Liver (tissue), 9 donors: ENCODE measurements around the gene MFNG. TPM values are rescaled to one million over a fixed set of nuclear protein-coding genes. Genes with fewer than 3 reads are reported as not detected.

ENCODE experiments used
- DNase-seq: peaks from one replicate; pipeline ENCODE4 v3.0.0-alpha.2; 2017; ENCODE audit warnings: low spot score
- H3K27ac ChIP-seq, 2 donors: one replicate each; pipeline ENCODE4 v1.7.0; 2013; ENCODE audit warnings: inconsistent platforms in 2 of 2, low read length in 2 of 2, control low read depth in 1 of 2, low read depth in 1 of 2, mild to moderate bottlenecking in 1 of 2
- H3K27me3 ChIP-seq, 4 donors: one replicate each; pipeline versions ENCODE4 v1.6.1 to v1.7.0; 2013; ENCODE audit warnings: low read length in 3 of 4, inconsistent platforms in 1 of 4, mild to moderate bottlenecking in 1 of 4, moderate library complexity in 1 of 4; ENCODE audit not compliant: control insufficient read depth in 4 of 4, insufficient read depth in 4 of 4
- H3K36me3 ChIP-seq, 4 donors: one replicate each; pipeline versions ENCODE4 v1.6.1 to v1.7.0; 2013; ENCODE audit warnings: low read length in 3 of 4, mild to moderate bottlenecking in 3 of 4, low read depth in 1 of 4, moderate library complexity in 1 of 4; ENCODE audit not compliant: control insufficient read depth in 4 of 4, insufficient read depth in 3 of 4
- H3K4me1 ChIP-seq, 4 donors: one replicate each; pipeline versions ENCODE4 v1.6.1 to v1.7.0; 2013; ENCODE audit warnings: low read length in 3 of 4, mild to moderate bottlenecking in 3 of 4, moderate library complexity in 1 of 4; ENCODE audit not compliant: control insufficient read depth in 4 of 4, insufficient read depth in 4 of 4
- H3K4me3 ChIP-seq, 3 donors: one replicate each; pipeline versions ENCODE4 v1.6.1 to v1.7.0; 2013; ENCODE audit warnings: low read length in 3 of 3, control low read depth in 1 of 3, low read depth in 1 of 3, mild to moderate bottlenecking in 1 of 3
- H3K9ac ChIP-seq, 2 donors: one replicate each; pipeline ENCODE4 v1.7.0; 2013; ENCODE audit warnings: low read length in 2 of 2, mild to moderate bottlenecking in 2 of 2, moderate library complexity in 2 of 2, control low read depth in 1 of 2, low read depth in 1 of 2
- H3K9me3 ChIP-seq, 4 donors: one replicate each; pipeline versions ENCODE4 v1.6.1 to v1.7.0; 2013; ENCODE audit warnings: low read length in 3 of 4; ENCODE audit not compliant: control insufficient read depth in 4 of 4
- EGR1 ChIP-seq, 2 donors: IDR thresholded peaks; 2 replicates each; pipeline ENCODE4 v1.6.1; 2016 to 2018; ENCODE audit warnings: antibody characterized with exemption in 2 of 2, low read depth in 2 of 2
- FOXA1 ChIP-seq: IDR thresholded peaks from 2 replicates; pipeline ENCODE4 v1.6.1; 2016; ENCODE audit warnings: antibody characterized with exemption
- FOXA2 ChIP-seq: IDR thresholded peaks from 2 replicates; pipeline ENCODE4 v1.6.1; 2016; ENCODE audit warnings: antibody characterized with exemption
- GABPA ChIP-seq, 2 donors: IDR thresholded peaks in 1 of 2; conservative IDR thresholded peaks in 1 of 2; 2 replicates each; pipeline ENCODE4 v1.6.1; 2016; ENCODE audit warnings: antibody characterized with exemption in 2 of 2, mild to moderate bottlenecking in 1 of 2, moderate library complexity in 1 of 2
- HNF4A ChIP-seq, 2 donors: conservative IDR thresholded peaks; 2 replicates each; pipeline ENCODE4 v1.6.1; 2016; ENCODE audit warnings: antibody characterized with exemption in 2 of 2, mild to moderate bottlenecking in 2 of 2
- HNF4G ChIP-seq: IDR thresholded peaks from 2 replicates; pipeline ENCODE4 v1.6.1; 2016; ENCODE audit warnings: antibody characterized with exemption
- JUND ChIP-seq, 2 donors: IDR thresholded peaks; 2 replicates each; pipeline ENCODE4 v1.6.1; 2016; ENCODE audit warnings: antibody characterized with exemption in 2 of 2
- NR2F2 ChIP-seq: IDR thresholded peaks from 2 replicates; pipeline ENCODE4 v1.6.1; 2016; ENCODE audit warnings: antibody characterized with exemption
- RAD21 ChIP-seq, 2 donors: IDR thresholded peaks; 2 replicates each; pipeline ENCODE4 v1.6.1; 2016; ENCODE audit warnings: antibody characterized with exemption in 2 of 2, mild to moderate bottlenecking in 2 of 2
- RXRA ChIP-seq, 2 donors: IDR thresholded peaks; 2 replicates each; pipeline ENCODE4 v1.6.1; 2017 to 2018; ENCODE audit warnings: antibody characterized with exemption in 2 of 2, mild to moderate bottlenecking in 1 of 2
- SP1 ChIP-seq: IDR thresholded peaks from 2 replicates; pipeline ENCODE4 v1.6.1; 2018; ENCODE audit warnings: antibody characterized with exemption, mild to moderate bottlenecking
- YY1 ChIP-seq: IDR thresholded peaks from 2 replicates; pipeline ENCODE4 v1.6.1; 2016; ENCODE audit warnings: antibody characterized with exemption, mild to moderate bottlenecking
- WGBS: extraction: QIAGEN DNeasy Blood & Tissue Kit; methylation state at CpG from one replicate; pipeline ENCODE4 v1.1.7; 2013; 5-methylcytosine and 5-hydroxymethylcytosine counted together
- polyA plus RNA-seq, 2 donors: library from polyadenylated mRNA; stranded (reverse) in 1 of 2; unstranded in 1 of 2; fragments of 200-250 nt in 1 of 2; fragments of >200 nt in 1 of 2; fragmentation: Nextera tagmentation in 1 of 2; extraction: Ambion mirVana in 1 of 2; gene quantifications; one replicate each; pipeline versions ENCODE4 v1.2.1 to v1.2.3, GENCODE V29; 2013 to 2015
- total RNA-seq, 2 donors: library from RNA; depleted of rRNA; stranded (reverse); fragments of >200 nt; gene quantifications; one replicate each; pipeline ENCODE4 v1.2.3, GENCODE V29; 2014
- TF ChIP-seq, protein P1 (sequence below): IDR thresholded peaks from 2 replicates; pipeline ENCODE4 v1.6.1; 2016; ENCODE audit warnings: antibody characterized with exemption
- TF ChIP-seq, protein P2 (sequence below): IDR thresholded peaks from 2 replicates; pipeline ENCODE4 v1.6.1; 2016; ENCODE audit warnings: antibody characterized with exemption, mild to moderate bottlenecking
- TF ChIP-seq, protein P3 (sequence below): IDR thresholded peaks from 2 replicates; pipeline ENCODE4 v1.6.1; 2016; ENCODE audit warnings: antibody characterized with exemption
- TF ChIP-seq, protein P4 (sequence below): fragments of 150-350 bp; IDR thresholded peaks from 2 replicates; pipeline ENCODE4 v1.5.1; 2017; ENCODE audit warnings: improper control_type of control experiment, low read depth, low read length; ENCODE audit not compliant: missing input control
- TF ChIP-seq, protein P5 (sequence below): IDR thresholded peaks from 2 replicates; pipeline ENCODE4 v1.6.1; 2016; ENCODE audit warnings: antibody characterized with exemption
- donor health status: healthy.
- donor health status: healthy.
- donor health status: healthy.
- donor health status: healthy.
- donor health status: healthy.

MFNG gene
- total and polyA plus RNA-seq, 4 donors = 5.0 to 10.7 (median 7.4) TPM

DNA sequence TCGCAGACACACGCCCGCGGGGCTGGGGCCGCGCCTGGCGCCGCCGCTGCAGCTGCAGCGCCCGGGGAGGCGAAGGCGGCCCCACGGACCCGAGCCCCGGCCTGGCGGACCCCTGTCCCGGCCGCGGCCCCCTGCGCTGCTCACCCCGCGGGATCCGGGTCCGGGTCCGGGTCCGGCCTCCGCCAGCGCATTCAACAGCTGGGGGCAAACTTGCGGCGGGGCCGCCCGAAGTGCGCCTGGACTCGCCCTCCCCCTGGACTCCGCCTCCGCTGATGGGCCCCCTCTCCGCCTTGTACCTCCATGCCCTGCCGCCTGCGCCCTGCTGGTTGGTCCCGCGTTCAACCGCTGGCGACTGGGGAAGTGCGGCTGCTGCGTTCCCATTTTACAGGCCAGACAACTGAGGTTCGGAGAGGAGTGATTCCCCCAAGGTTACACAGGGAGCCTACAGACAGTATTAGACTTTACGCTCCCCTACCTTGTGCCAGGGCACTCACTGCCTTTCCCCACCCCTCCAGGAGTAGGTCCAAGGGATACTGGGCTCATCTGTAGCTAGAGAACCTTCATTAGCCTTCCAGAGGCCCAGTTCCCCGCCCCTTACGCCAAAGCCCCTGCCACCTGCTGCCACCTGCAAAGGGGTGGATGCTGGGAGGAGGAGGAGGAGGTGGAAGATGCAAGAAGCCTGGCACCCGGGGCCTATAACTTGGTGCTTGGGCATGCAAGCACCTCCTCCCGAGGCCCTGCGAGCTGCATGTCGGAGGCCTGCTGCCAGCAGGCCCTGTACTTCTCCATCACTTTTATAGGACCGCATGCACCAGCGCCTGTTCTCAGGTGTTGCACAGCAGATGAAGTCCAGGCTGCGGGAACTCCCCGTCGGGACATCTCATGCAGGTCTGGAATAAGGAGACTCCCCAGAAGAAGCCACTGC lies 58.2 kb downstream of the MFNG start:
- peak overlapping the region in 1 of 3 donors; percentile 60 for H3K4me3 ChIP-seq
- DNase-seq = no peak
- H3K27ac ChIP-seq = no peak overlapping the region
- H3K9ac ChIP-seq = no peak overlapping the region
- H3K4me1 ChIP-seq = peaks cover 2 to 13% (median 6%) of the 10 kb centered on the region in 4 donors
- WGBS = 26% methylated on average over 59 of the region's 59 CpGs
- TF ChIP-seq JUND (IDR thresholded peaks at IDR 0.05) (no peak), HNF4A (conservative IDR thresholded peaks at IDR 0.05) (no peak), HNF4G (no peak), YY1 (no peak), NR2F2 (no peak), RXRA (IDR thresholded peaks at IDR 0.05) (no peak), GABPA (IDR thresholded peaks at IDR 0.05 in 1 of 2, conservative IDR thresholded peaks at IDR 0.05 in 1 of 2) (no peak), SP1 (no peak), FOXA1 (no peak), EGR1 (IDR thresholded peaks at IDR 0.05; ENCODE audit: low read depth in 2 of 2) (no peak), FOXA2 (no peak), RAD21 (IDR thresholded peaks at IDR 0.05) (no peak)
- TF ChIP-seq, protein P1, sequence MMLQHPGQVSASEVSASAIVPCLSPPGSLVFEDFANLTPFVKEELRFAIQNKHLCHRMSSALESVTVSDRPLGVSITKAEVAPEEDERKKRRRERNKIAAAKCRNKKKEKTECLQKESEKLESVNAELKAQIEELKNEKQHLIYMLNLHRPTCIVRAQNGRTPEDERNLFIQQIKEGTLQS = no peak
- TF ChIP-seq, protein P2, sequence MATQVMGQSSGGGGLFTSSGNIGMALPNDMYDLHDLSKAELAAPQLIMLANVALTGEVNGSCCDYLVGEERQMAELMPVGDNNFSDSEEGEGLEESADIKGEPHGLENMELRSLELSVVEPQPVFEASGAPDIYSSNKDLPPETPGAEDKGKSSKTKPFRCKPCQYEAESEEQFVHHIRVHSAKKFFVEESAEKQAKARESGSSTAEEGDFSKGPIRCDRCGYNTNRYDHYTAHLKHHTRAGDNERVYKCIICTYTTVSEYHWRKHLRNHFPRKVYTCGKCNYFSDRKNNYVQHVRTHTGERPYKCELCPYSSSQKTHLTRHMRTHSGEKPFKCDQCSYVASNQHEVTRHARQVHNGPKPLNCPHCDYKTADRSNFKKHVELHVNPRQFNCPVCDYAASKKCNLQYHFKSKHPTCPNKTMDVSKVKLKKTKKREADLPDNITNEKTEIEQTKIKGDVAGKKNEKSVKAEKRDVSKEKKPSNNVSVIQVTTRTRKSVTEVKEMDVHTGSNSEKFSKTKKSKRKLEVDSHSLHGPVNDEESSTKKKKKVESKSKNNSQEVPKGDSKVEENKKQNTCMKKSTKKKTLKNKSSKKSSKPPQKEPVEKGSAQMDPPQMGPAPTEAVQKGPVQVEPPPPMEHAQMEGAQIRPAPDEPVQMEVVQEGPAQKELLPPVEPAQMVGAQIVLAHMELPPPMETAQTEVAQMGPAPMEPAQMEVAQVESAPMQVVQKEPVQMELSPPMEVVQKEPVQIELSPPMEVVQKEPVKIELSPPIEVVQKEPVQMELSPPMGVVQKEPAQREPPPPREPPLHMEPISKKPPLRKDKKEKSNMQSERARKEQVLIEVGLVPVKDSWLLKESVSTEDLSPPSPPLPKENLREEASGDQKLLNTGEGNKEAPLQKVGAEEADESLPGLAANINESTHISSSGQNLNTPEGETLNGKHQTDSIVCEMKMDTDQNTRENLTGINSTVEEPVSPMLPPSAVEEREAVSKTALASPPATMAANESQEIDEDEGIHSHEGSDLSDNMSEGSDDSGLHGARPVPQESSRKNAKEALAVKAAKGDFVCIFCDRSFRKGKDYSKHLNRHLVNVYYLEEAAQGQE = no peak
- TF ChIP-seq, protein P3, sequence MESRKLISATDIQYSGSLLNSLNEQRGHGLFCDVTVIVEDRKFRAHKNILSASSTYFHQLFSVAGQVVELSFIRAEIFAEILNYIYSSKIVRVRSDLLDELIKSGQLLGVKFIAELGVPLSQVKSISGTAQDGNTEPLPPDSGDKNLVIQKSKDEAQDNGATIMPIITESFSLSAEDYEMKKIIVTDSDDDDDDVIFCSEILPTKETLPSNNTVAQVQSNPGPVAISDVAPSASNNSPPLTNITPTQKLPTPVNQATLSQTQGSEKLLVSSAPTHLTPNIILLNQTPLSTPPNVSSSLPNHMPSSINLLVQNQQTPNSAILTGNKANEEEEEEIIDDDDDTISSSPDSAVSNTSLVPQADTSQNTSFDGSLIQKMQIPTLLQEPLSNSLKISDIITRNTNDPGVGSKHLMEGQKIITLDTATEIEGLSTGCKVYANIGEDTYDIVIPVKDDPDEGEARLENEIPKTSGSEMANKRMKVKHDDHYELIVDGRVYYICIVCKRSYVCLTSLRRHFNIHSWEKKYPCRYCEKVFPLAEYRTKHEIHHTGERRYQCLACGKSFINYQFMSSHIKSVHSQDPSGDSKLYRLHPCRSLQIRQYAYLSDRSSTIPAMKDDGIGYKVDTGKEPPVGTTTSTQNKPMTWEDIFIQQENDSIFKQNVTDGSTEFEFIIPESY = no peak
- TF ChIP-seq, protein P4, sequence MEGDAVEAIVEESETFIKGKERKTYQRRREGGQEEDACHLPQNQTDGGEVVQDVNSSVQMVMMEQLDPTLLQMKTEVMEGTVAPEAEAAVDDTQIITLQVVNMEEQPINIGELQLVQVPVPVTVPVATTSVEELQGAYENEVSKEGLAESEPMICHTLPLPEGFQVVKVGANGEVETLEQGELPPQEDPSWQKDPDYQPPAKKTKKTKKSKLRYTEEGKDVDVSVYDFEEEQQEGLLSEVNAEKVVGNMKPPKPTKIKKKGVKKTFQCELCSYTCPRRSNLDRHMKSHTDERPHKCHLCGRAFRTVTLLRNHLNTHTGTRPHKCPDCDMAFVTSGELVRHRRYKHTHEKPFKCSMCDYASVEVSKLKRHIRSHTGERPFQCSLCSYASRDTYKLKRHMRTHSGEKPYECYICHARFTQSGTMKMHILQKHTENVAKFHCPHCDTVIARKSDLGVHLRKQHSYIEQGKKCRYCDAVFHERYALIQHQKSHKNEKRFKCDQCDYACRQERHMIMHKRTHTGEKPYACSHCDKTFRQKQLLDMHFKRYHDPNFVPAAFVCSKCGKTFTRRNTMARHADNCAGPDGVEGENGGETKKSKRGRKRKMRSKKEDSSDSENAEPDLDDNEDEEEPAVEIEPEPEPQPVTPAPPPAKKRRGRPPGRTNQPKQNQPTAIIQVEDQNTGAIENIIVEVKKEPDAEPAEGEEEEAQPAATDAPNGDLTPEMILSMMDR = no peak
- TF ChIP-seq, protein P5, sequence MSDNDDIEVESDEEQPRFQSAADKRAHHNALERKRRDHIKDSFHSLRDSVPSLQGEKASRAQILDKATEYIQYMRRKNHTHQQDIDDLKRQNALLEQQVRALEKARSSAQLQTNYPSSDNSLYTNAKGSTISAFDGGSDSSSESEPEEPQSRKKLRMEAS = no peak
- no peaks in the 10 kb centered on the region for H3K9me3 ChIP-seq
- H3K36me3 ChIP-seq = no peaks in the 10 kb centered on the region
- no peaks in the 10 kb centered on the region for H3K27me3 ChIP-seq
